Natural killer cell treated with Interleukin-12 subunit alpha and Interleukin-12 subunit beta and Interleukin-15 and Interleukin-18, amount 100 ng/mL, for 72 hours (primary cell): Measurements from ENCODE around the gene RIMS4. TPM values are rescaled to one million over a fixed set of nuclear protein-coding genes. Genes with fewer than 3 reads are reported as not detected.

Experiments
- ATAC-seq, 2 donors: fragments of 150-1000 bp; cut with Tn5 transposase in 1 of 2; sonication (Bioruptor Pico), chemical (Tn5 transposase) in 1 of 2; 2 replicates each; pipeline ENCODE4 v1.10.0; 2021
- DNase-seq: peaks from one replicate; pipeline ENCODE4 v3.0.0; 2022; ENCODE audit warnings: low spot score
- H3K27ac Mint-ChIP-seq, 2 donors: 1 replicate in 1 of 2; 2 replicates in 1 of 2; pipeline ENCODE4 v1.8.0; 2022; ENCODE audit warnings: mixed read lengths in 2 of 2, mild to moderate bottlenecking in 1 of 2, moderate library complexity in 1 of 2
- H3K27me3 Mint-ChIP-seq, 2 donors: 1 replicate in 1 of 2; 2 replicates in 1 of 2; pipeline ENCODE4 v1.8.0; 2022; ENCODE audit warnings: mixed read lengths in 2 of 2
- H3K36me3 Mint-ChIP-seq: one replicate; pipeline ENCODE4 v1.8.0; 2022; ENCODE audit warnings: mixed read lengths
- H3K4me1 Mint-ChIP-seq, 2 donors: 1 replicate in 1 of 2; 2 replicates in 1 of 2; pipeline ENCODE4 v1.8.0; 2022; ENCODE audit warnings: low read depth in 2 of 2, mixed read lengths in 2 of 2, mild to moderate bottlenecking in 1 of 2
- H3K4me3 Mint-ChIP-seq: one replicate; pipeline ENCODE4 v1.8.0; 2022; ENCODE audit warnings: mixed read lengths
- H3K9me3 Mint-ChIP-seq: 2 replicates; pipeline ENCODE4 v1.8.0; 2022; ENCODE audit warnings: mixed read lengths
- total RNA-seq, 2 donors: library from RNA; stranded (reverse); gene quantifications; one replicate each; pipeline ENCODE4 v1.2.3, GENCODE V29; 2022

RIMS4 gene
- total RNA-seq, 2 donors from 2014 or later = not detected

GRCh38 chr20:44717986-44718385, 92.4 kb downstream of the RIMS4 start:
- H3K4me3 Mint-ChIP-seq = no peak overlapping the region
- H3K9me3 Mint-ChIP-seq = no peaks in the 10 kb centered on the region
- DNase-seq = no peak
- peaks cover 10 to 15% of the 10 kb centered on the region in 2 donors for H3K27me3 Mint-ChIP-seq
- peaks cover 4 to 11% of the 10 kb centered on the region in 2 donors for H3K4me1 Mint-ChIP-seq
- no peaks in the 10 kb centered on the region for H3K36me3 Mint-ChIP-seq
- H3K27ac Mint-ChIP-seq = no peak overlapping the region
- ATAC-seq = no peak

- DNase-seq = no peak
- H3K9me3 Mint-ChIP-seq = no peaks in the 10 kb centered on the region
- ATAC-seq = no peak
- H3K27ac Mint-ChIP-seq = no peak overlapping the region
- no peaks in the 10 kb centered on the region for H3K36me3 Mint-ChIP-seq
- peaks cover 0 to 7% of the 10 kb centered on the region in 2 donors for H3K4me1 Mint-ChIP-seq
- peaks cover 14 to 18% of the 10 kb centered on the region in 2 donors for H3K27me3 Mint-ChIP-seq
- H3K4me3 Mint-ChIP-seq = no peak overlapping the region
Observed at GRCh38 chr20:44716309-44717106, 93.8 kb downstream of the RIMS4 start.

- ATAC-seq (no peak), DNase-seq (no peak)
- H3K4me1 Mint-ChIP-seq = peaks cover 0 to 6% of the 10 kb centered on the region in 2 donors
- H3K27me3 Mint-ChIP-seq = peaks cover 16 to 20% of the 10 kb centered on the region in 2 donors
- H3K4me3 Mint-ChIP-seq = no peak overlapping the region
- H3K9me3 Mint-ChIP-seq = no peaks in the 10 kb centered on the region
- H3K27ac Mint-ChIP-seq = no peak overlapping the region
- H3K36me3 Mint-ChIP-seq = no peaks in the 10 kb centered on the region
Observed at GRCh38 chr20:44715499-44716308, 94.6 kb downstream of the RIMS4 start.

GRCh38 chr20:44714701-44715498, 95.4 kb downstream of the RIMS4 start, which contains the start of gene CCN5:
CCN5 (plus strand) TSS chr20:44715369; CDS start chr20:44715391, 22 bp downstream.
- Mint-ChIP-seq H3K36me3 (no peaks in the 10 kb centered on the region), H3K9me3 (no peaks in the 10 kb centered on the region), H3K27ac (no peak within 1 kb of the TSS), H3K4me1 (peaks cover 0 to 2% of the 10 kb centered on the region in 2 donors), H3K4me3 (no peak within 1 kb of the TSS), H3K27me3 (peaks cover 12 to 20% of the 10 kb centered on the region in 2 donors)
- DNase-seq (no peak), ATAC-seq (peak; percentile 6 to 11)

- Mint-ChIP-seq H3K9me3 (no peaks in the 10 kb centered on the region), H3K4me1 (peaks cover 0 to 2% of the 10 kb centered on the region in 2 donors), H3K36me3 (no peaks in the 10 kb centered on the region), H3K27me3 (peaks cover 12 to 20% of the 10 kb centered on the region in 2 donors), H3K4me3 (no peak overlapping the region), H3K27ac (no peak overlapping the region)
- DNase-seq (no peak), ATAC-seq (no peak)
Observed at GRCh38 chr20:44714102-44714700, 96.1 kb downstream of the RIMS4 start.

GRCh38 chr20:44711237-44711636, 99.1 kb downstream of the RIMS4 start:
- Mint-ChIP-seq H3K9me3 (no peaks in the 10 kb centered on the region), H3K4me3 (no peak overlapping the region), H3K36me3 (no peaks in the 10 kb centered on the region), H3K27me3 (peaks cover 14 to 28% of the 10 kb centered on the region in 2 donors), H3K27ac (no peak overlapping the region), H3K4me1 (peaks cover 0 to 2% of the 10 kb centered on the region in 2 donors)
- ATAC-seq = no peak
- no peak for DNase-seq

GRCh38 chr20:44709797-44710196, 100.5 kb downstream of the RIMS4 start:
- no peak overlapping the region for H3K4me3 Mint-ChIP-seq
- no peaks in the 10 kb centered on the region for H3K9me3 Mint-ChIP-seq
- H3K27ac Mint-ChIP-seq = no peak overlapping the region
- H3K27me3 Mint-ChIP-seq = peaks cover 17 to 36% of the 10 kb centered on the region in 2 donors
- no peak for DNase-seq
- no peak for ATAC-seq
- H3K36me3 Mint-ChIP-seq = no peaks in the 10 kb centered on the region
- peaks cover 0 to 2% of the 10 kb centered on the region in 2 donors for H3K4me1 Mint-ChIP-seq

- no peaks in the 10 kb centered on the region for H3K9me3 Mint-ChIP-seq
- peaks cover 16 to 36% of the 10 kb centered on the region in 2 donors for H3K27me3 Mint-ChIP-seq
- no peak overlapping the region for H3K27ac Mint-ChIP-seq
- no peak for DNase-seq
- H3K4me1 Mint-ChIP-seq = peaks cover 0 to 2% of the 10 kb centered on the region in 2 donors
- no peak overlapping the region for H3K4me3 Mint-ChIP-seq
- H3K36me3 Mint-ChIP-seq = no peaks in the 10 kb centered on the region
- ATAC-seq = no peak
Observed at GRCh38 chr20:44709380-44709779, 101.0 kb downstream of the RIMS4 start.

GRCh38 chr20:44707018-44707579, 103.2 kb downstream of the RIMS4 start:
- H3K27me3 Mint-ChIP-seq = peaks cover 13 to 24% of the 10 kb centered on the region in 2 donors
- DNase-seq (no peak), ATAC-seq (no peak)
- no peaks in the 10 kb centered on the region for H3K36me3 Mint-ChIP-seq
- H3K4me1 Mint-ChIP-seq = peaks cover 0 to 9% of the 10 kb centered on the region in 2 donors
- H3K9me3 Mint-ChIP-seq = no peaks in the 10 kb centered on the region
- H3K27ac Mint-ChIP-seq = no peak overlapping the region
- H3K4me3 Mint-ChIP-seq = no peak overlapping the region

- H3K27ac Mint-ChIP-seq = no peak overlapping the region
- H3K9me3 Mint-ChIP-seq = no peaks in the 10 kb centered on the region
Observed at GRCh38 chr20:44706301-44707017, 103.9 kb downstream of the RIMS4 start.

GRCh38 chr20:44705364-44706094, 104.8 kb downstream of the RIMS4 start:
- Mint-ChIP-seq H3K4me1 (peaks cover 0 to 7% of the 10 kb centered on the region in 2 donors), H3K4me3 (no peak overlapping the region), H3K27ac (no peak overlapping the region), H3K36me3 (no peaks in the 10 kb centered on the region), H3K27me3 (peaks cover 11 to 17% of the 10 kb centered on the region in 2 donors), H3K9me3 (no peaks in the 10 kb centered on the region)
- DNase-seq (no peak), ATAC-seq (no peak)

More at GRCh38 chr20:44706301-44707017, 103.9 kb downstream of the RIMS4 start:
- ATAC-seq (peak in 1 of 2 donors; percentile 7), DNase-seq (no peak)
- Mint-ChIP-seq H3K4me3 (no peak overlapping the region), H3K27me3 (peaks cover 9 to 18% of the 10 kb centered on the region in 2 donors), H3K4me1 (peaks cover 0 to 7% of the 10 kb centered on the region in 2 donors), H3K36me3 (no peaks in the 10 kb centered on the region)

- ATAC-seq (no peak), DNase-seq (no peak)
- Mint-ChIP-seq H3K27ac (no peak overlapping the region), H3K9me3 (no peaks in the 10 kb centered on the region), H3K36me3 (no peaks in the 10 kb centered on the region), H3K27me3 (peaks cover 11 to 17% of the 10 kb centered on the region in 2 donors), H3K4me3 (no peak overlapping the region), H3K4me1 (peaks cover 0 to 7% of the 10 kb centered on the region in 2 donors)
Observed at GRCh38 chr20:44704551-44704971, 105.8 kb downstream of the RIMS4 start.
